HK-2 (cell line): ENCODE data around the gene UGT1A7.
"Not testable (repeated sequence)": the region's sequence is repeated elsewhere in the genome, so short reads cannot be mapped to it uniquely, and the experiment has no call there.

Experiments
- DNase-seq: peaks from one replicate; pipeline ENCODE4 v3.0.0-alpha.2; 2018; ENCODE audit not compliant: unreplicated experiment

UGT1A7 gene

GRCh38 chr2:233681521-233682099 lies at the start of gene UGT1A7:
UGT1A7 (plus strand) TSS chr2:233681901; CDS start chr2:233681938, 37 bp downstream.
- no peak for DNase-seq

DNA sequence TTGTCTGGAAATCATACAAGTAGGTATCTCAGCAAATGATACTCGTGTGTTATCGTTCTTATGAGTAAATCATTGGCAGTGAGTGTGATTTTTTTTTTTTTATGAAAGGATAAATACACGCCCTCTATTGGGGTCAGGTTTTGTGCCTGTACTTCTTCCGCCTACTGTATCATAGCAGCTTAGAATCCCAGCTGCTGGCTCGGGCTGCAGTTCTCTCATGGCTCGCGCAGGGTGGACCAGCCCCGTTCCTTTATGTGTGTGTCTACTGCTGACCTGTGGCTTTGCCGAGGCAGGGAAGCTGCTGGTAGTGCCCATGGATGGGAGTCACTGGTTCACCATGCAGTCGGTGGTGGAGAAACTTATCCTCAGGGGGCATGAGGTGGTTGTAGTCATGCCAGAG lies 45.4 kb upstream of the UGT1A7 start, which contains the start of gene UGT1A10:
UGT1A10 (plus strand) TSS at position 143 of the 400 bp plus-strand sequence; CDS start at position 218, 75 bp downstream.
- DNase-seq, result not testable (repeated sequence)

DNA sequence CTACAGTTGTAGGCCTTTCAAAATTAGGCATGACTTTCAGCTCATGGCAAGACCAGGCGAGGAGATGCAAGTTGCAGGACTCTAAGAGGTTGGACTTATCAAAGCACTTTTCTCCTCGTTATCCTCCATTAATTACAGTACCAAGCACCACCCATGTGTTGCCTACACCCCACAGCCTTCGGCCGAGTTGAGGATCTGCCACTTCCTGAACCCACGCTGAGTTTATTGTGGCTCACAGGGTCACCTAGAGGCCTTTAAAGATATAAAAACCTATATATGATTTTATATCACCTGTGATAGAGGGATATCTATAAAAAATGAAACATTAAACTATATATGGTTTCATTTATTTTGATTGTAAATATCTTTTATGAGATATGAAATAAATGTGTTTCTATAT lies 42.9 kb upstream of the UGT1A7 start:
- no peak for DNase-seq

DNA sequence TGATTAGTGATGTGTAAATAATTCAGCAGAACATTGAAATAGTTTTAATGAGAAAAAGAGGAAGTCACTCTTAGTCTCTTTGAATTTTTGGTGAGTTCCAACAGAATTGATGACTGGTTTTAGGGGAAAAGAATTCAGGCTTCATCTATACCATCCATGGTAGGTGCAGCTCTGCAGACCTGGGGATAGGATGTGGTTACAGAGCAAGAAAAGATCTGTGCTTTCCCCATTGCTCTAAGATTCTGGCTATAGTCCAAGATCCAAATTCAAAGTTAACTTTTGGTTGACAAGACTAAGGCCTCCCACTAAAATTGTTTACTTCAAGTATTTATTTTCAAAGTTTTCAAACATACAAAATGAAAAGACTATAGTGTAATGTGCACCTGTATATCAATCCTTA lies 41.8 kb upstream of the UGT1A7 start:
- no peak for DNase-seq

GRCh38 chr2:233643128-233643527 lies 38.6 kb upstream of the UGT1A7 start:
- no peak for DNase-seq

GRCh38 chr2:233646033-233646432 lies 35.7 kb upstream of the UGT1A7 start:
- not testable (repeated sequence) for DNase-seq

- no peak for DNase-seq
Observed at GRCh38 chr2:233650981-233651380, 30.7 kb upstream of the UGT1A7 start.

- DNase-seq, result no peak
Observed at GRCh38 chr2:233651430-233651829, 30.3 kb upstream of the UGT1A7 start.

GRCh38 chr2:233654501-233654900 lies 27.2 kb upstream of the UGT1A7 start:
- no peak for DNase-seq

DNA sequence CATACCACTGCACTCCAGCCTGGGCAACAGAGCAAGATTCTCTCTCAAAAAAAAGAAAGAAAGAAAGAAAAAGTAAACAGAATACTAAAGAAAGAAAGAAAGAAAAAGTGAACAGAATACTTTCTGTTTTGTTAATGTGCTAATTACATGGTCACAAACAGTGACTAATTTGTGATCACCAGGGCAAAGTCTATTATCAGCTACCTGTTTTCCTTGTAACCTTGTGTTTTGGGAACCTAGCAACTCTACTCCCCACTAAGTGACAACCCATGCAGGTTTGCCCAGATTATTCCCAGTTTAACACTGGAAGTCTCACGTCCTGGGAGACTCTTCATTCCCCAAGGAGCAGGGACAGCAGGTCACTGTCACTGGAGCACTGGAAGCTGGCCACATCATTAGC lies 26.7 kb upstream of the UGT1A7 start:
- no peak for DNase-seq

DNA sequence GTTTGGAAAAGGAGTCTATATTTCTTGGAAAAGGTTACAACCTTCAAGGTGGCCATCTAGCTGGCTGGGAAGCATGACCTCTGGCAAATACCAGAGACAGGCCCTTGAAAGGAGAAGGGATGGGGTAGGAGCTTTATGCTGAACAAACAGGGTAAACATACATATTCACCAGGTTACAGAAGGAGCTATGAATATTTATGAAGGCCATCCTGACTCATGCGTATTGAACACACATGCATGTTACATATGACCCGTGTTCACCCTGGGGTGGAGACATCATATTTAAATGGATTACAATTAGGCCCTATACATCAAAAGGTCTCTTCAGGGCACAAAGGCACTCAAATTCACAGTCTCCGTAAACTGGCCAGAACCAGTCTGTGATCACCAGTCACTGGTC lies 25.8 kb upstream of the UGT1A7 start:
- not testable (repeated sequence) for DNase-seq

DNA sequence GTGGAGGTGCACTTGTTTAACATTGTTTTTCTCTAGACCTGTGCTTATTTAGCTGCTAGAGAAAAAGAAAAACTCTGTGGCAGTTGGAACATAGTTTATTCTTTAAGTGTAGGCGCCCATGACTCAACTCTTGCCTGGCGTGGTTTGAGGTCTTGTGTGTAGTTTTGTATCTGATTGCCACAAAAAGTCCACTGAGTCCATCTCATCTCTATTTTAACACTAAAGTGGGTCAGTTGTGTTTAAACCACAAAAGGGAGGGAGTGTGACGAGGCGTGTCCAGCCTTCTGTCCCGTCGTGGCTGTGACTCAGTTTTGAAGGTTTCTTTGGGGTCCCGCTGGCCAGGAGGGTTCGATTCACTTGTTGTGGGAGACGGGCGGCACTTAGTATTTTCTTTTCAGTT lies 25.3 kb upstream of the UGT1A7 start:
- no peak for DNase-seq

- DNase-seq, result no peak
Observed at GRCh38 chr2:233658610-233659009, 23.1 kb upstream of the UGT1A7 start.

DNA sequence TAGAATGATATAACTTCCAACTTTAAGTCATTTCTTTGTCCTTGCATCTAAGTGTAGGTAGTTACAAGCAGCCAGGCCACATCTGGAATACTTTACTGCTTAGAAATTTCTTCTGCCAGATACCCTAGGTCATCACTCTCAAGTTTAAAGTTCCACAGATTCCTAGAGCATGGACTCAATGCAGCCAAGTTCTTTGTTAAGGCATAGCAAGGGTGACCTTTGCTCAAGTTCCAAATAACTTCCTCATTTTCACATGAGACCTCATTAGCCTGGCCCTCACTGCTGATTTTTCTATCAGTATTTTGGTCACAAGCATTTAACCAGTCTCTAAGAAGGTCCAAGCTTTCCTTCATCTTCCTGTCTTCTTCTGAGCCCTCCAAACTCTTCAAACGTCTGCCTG lies 17.8 kb upstream of the UGT1A7 start:
- DNase-seq, result no peak

GRCh38 chr2:233668605-233669260 lies 13.0 kb upstream of the UGT1A7 start:
- peak; percentile 7 for DNase-seq

DNA sequence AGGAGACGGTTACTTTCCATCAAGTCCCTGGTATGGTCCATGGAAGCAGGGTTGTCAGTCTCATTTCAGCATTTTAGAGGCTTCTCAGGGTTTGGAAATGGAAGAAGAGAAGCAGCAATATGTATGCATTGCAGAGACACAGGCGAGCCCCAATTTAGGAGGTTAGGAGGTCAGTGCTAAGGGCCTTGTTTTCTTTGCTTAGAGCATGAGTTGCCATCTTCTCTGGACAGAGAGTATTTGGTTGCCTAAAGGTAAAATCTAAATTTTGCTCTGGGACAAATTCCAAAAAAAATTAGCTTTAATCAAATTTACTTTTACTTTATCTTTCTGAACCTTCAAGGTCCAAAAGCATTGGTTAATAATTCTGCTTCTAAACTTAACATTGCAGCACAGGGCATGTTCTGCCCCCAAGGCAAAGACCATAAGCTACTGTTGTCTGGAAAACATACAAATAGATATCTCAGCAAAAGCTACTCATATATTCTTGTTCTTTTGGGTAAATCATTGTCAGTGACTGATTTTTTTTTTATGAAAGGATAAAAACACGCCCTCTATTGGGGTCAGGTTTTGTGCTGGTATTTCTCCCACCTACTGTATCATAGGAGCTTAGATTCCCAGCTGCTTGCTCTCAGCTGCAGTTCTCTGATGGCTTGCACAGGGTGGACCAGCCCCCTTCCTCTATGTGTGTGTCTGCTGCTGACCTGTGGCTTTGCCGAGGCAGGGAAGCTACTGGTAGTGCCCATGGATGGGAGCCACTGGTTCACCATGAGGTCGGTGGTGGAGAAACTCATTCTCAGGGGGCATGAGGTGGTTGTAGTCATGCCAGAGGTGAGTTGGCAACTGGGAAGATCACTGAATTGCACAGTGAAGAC lies 10.2 kb upstream of the UGT1A7 start, which contains the start of gene UGT1A9:
UGT1A9 (plus strand) TSS at position 609 of the 872 bp plus-strand sequence; CDS start at position 646, 37 bp downstream.
- DNase-seq, result no peak

- DNase-seq, result no peak
Observed at GRCh38 chr2:233672886-233673285, 8.8 kb upstream of the UGT1A7 start.

- no peak for DNase-seq
Observed at GRCh38 chr2:233673896-233674295, 7.8 kb upstream of the UGT1A7 start.

GRCh38 chr2:233674314-233674713 lies 7.4 kb upstream of the UGT1A7 start:
- DNase-seq, result no peak

DNA sequence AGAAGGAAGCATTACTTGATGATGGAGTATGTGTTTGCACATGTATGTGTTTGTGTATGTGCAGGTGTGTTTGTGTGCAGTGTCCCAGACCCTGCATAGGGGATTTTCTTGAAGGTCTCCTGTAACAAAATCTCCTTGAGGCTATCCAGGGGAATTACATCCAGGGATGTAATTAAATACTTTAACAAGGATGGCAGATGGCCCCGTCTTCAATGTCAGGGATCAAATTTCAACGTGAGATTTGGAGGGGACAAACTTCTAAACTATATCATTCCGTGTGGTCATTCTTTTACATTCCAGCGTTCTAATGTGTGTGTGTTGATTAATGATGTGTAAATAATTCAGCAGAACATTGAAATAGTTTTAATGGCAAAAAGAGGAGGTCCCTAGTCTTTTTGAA lies 6.7 kb upstream of the UGT1A7 start:
- no peak for DNase-seq

DNA sequence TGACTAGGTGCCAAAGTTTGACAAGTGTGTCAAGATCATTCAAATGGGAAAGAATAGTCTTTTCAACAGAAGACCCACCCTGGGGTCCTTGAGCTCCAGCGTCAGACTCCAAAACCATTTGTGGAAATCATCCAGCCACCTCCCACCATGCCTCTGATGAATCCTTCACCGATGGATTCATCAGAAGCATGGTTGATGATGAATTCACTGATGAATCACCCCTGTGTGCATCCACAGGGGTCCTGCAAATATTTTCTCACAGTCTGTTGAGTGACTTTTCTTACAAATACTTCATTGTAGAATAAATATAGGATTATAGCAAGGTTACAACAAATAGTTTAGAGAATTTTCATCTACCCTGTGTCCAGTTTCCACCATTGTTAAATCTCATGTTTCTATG lies 5.7 kb upstream of the UGT1A7 start:
- DNase-seq, result no peak

DNA sequence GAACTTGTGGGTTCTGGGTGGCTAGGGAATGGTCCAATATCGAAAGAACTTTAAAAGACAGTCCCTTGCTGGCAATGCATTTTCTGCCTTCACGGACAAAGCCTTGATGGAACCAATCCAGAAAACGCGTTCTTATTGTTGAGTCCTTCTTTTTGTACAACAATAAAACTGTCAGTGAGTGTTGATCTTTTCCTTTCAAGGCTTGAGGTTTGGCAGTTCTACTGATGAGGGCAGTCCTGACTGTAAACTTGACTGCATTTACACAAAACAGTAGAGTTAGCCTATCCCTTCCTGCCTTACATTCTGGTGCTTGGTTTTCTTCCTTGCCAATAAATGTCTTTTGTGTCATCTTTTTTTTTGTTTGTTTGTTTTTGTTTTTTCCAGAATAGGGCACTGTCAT lies 2.5 kb upstream of the UGT1A7 start:
- no peak for DNase-seq
